ENCODE data around the gene ARID5B.

GRCh38 chr10:61910894-61911293 lies 9.4 kb downstream of the ARID5B start:
- TF ChIP-seq TAF1 (IDR thresholded peaks at IDR 0.05; ENCODE audit: low read depth, low read length) (no peak), SPI1 (IDR thresholded peaks at IDR 0.05; ENCODE audit: low read depth, low read length) (no peak), POLR2AphosphoS5 (IDR thresholded peaks at IDR 0.05; ENCODE audit: low read depth, low read length) (no peak), POLR2A (IDR thresholded peaks at IDR 0.05; ENCODE audit: low read depth, low read length) (no peak)

Measured in GM12891 (cell line).